ENCODE measurements around the gene RRP1.
A peak's percentile ranks its signal among the peaks of the same experiment; 100 is the strongest.

The RRP1 gene

DNA sequence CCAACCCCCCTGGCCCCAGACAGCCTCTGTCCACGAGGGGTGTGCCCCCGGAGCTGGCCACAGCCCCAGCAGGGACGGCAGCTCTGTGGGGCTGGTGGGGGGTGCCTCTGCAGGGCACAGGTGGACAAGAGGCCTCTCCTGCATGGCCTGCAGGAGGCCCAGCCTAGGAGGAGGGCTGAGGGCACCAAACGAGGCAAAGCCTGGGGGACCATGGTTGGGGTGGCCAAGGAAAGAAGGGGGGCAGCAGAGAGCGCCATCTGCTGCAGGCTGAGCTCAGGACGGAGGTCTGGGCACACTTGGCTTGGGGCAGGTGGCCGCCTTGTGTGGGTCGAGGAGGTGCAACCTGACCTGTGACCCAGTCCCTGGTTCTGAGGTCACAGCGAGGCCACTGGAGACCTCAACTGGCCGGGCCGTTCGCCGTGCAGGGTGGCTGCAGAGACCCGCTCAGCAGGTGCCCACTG, 27.3 kb downstream of the RRP1 start:
- TF ChIP-seq, protein P1, sequence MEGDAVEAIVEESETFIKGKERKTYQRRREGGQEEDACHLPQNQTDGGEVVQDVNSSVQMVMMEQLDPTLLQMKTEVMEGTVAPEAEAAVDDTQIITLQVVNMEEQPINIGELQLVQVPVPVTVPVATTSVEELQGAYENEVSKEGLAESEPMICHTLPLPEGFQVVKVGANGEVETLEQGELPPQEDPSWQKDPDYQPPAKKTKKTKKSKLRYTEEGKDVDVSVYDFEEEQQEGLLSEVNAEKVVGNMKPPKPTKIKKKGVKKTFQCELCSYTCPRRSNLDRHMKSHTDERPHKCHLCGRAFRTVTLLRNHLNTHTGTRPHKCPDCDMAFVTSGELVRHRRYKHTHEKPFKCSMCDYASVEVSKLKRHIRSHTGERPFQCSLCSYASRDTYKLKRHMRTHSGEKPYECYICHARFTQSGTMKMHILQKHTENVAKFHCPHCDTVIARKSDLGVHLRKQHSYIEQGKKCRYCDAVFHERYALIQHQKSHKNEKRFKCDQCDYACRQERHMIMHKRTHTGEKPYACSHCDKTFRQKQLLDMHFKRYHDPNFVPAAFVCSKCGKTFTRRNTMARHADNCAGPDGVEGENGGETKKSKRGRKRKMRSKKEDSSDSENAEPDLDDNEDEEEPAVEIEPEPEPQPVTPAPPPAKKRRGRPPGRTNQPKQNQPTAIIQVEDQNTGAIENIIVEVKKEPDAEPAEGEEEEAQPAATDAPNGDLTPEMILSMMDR (conservative IDR thresholded peaks at IDR 0.05; ENCODE audit: low read depth, low read length), result peak; percentile 10; the same call in 1 of the 2 replicates
- no peaks in the 10 kb centered on the region for H3K27me3 ChIP-seq (ENCODE audit: insufficient read depth, low read depth)
- H3K79me2 ChIP-seq (ENCODE audit: insufficient read depth, low read depth), result no peaks in the 10 kb centered on the region
- H4K20me1 ChIP-seq (ENCODE audit: insufficient read depth), result no peaks in the 10 kb centered on the region
- no peaks in the 10 kb centered on the region for H3K36me3 ChIP-seq (ENCODE audit: insufficient read depth)
- no peak overlapping the region for H3K4me3 ChIP-seq (IDR thresholded peaks at IDR 0.05; ENCODE audit: insufficient read depth, low read depth, low read length)
- H3K9ac ChIP-seq, result no peak overlapping the region
- no peak overlapping the region for H3K4me2 ChIP-seq
- H3K27ac ChIP-seq, result no peak overlapping the region
- no peaks in the 10 kb centered on the region for H3K4me1 ChIP-seq (ENCODE audit: low read depth, poor library complexity, severe bottlenecking)
- no peak overlapping the region for H2AFZ ChIP-seq (ENCODE audit: low read depth)

DNA sequence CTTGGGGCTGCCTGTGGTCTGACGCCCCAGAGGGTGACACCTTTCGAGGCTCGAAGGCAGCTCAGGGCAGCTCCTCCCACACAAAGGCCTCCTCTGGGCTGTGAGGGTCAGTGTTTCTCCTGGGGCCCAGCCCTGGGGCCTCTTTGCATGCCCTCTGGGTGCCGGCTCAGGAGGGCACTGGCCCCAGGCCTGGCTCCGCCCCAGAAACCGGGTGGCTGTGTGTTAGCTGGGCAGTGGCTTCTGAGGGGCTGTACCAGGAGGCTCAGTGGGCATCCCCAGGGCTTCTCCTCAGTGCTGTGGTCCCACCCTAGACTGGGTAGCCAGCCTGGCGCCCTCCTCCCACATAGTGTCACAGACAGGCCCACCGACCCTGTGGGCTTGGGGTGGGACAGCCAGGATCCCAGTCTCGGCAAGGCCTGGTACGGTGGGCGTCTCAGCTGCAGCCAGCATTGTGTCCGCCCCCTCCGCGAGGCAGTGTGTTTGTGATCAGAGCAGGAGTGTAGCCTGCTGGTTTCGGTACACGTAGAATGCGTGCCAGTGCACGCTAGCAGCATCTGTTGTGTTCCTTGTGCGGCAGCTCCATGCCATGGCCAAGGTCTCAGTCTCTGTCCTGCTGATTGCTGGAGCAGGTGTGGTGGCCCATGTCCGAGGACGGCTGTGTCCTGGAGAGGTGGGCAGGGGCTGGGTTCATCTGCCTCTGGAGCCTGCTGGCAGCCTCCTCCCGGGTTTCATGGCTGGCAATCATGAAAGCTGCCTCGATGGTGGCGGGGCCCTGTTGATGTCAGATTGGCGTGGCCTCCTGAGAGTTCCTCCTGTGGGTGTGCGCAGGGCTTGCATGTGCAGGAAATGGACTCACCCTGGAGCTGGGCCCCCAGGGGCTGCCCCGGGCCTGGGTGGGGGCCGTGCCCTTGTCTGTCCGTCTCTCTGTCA, 28.0 kb downstream of the RRP1 start:
- Histone ChIP-seq H3K4me2 (no peak overlapping the region), H3K9ac (no peak overlapping the region), H3K27ac (no peak overlapping the region)

DNA sequence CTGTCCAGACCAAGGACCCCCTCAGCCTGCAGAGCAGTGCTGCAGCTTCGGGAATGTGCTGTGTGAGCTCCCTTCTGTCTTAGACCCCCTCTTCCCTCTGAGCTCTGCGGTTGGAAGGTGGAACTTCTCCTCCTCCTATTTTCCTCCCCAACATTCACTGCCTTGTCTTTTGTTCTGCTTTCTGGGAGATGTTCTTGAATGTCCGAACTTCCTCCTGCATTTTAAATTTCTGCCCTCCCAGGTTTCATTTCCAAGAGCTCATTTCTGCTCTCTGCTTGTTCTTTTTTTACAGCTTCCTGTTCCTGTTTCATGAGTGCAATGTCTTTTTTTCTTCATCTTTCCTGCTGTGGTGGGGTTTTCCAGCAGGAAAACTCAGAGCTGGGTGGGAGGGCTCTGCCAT, 29.3 kb downstream of the RRP1 start:
- no peaks in the 10 kb centered on the region for H3K4me1 ChIP-seq (ENCODE audit: low read depth, poor library complexity, severe bottlenecking)
- H3K4me2 ChIP-seq, result no peak overlapping the region
- H2AFZ ChIP-seq (ENCODE audit: low read depth), result no peak overlapping the region
- no peaks in the 10 kb centered on the region for H3K79me2 ChIP-seq (ENCODE audit: insufficient read depth, low read depth)
- H3K36me3 ChIP-seq (ENCODE audit: insufficient read depth), result no peaks in the 10 kb centered on the region
- TF ChIP-seq, protein P1 (conservative IDR thresholded peaks at IDR 0.05; ENCODE audit: low read depth, low read length), result no peak
- no peaks in the 10 kb centered on the region for H4K20me1 ChIP-seq (ENCODE audit: insufficient read depth)
- no peak overlapping the region for H3K27ac ChIP-seq
- H3K4me3 ChIP-seq (IDR thresholded peaks at IDR 0.05; ENCODE audit: insufficient read depth, low read depth, low read length), result no peak overlapping the region
- H3K27me3 ChIP-seq (ENCODE audit: insufficient read depth, low read depth), result no peaks in the 10 kb centered on the region
- H3K9ac ChIP-seq, result no peak overlapping the region

More for the DNA sequence above, 28.0 kb downstream of the RRP1 start:
- Histone ChIP-seq H3K4me3 (IDR thresholded peaks at IDR 0.05; ENCODE audit: insufficient read depth, low read depth, low read length) (no peak overlapping the region), H3K27me3 (ENCODE audit: insufficient read depth, low read depth) (no peaks in the 10 kb centered on the region), H3K79me2 (ENCODE audit: insufficient read depth, low read depth) (no peaks in the 10 kb centered on the region), H3K4me1 (ENCODE audit: low read depth, poor library complexity, severe bottlenecking) (no peaks in the 10 kb centered on the region), H3K36me3 (ENCODE audit: insufficient read depth) (no peaks in the 10 kb centered on the region), H4K20me1 (ENCODE audit: insufficient read depth) (no peaks in the 10 kb centered on the region), H2AFZ (ENCODE audit: low read depth) (no peak overlapping the region)
- TF ChIP-seq, protein P1 (conservative IDR thresholded peaks at IDR 0.05; ENCODE audit: low read depth, low read length), result no peak

DNA sequence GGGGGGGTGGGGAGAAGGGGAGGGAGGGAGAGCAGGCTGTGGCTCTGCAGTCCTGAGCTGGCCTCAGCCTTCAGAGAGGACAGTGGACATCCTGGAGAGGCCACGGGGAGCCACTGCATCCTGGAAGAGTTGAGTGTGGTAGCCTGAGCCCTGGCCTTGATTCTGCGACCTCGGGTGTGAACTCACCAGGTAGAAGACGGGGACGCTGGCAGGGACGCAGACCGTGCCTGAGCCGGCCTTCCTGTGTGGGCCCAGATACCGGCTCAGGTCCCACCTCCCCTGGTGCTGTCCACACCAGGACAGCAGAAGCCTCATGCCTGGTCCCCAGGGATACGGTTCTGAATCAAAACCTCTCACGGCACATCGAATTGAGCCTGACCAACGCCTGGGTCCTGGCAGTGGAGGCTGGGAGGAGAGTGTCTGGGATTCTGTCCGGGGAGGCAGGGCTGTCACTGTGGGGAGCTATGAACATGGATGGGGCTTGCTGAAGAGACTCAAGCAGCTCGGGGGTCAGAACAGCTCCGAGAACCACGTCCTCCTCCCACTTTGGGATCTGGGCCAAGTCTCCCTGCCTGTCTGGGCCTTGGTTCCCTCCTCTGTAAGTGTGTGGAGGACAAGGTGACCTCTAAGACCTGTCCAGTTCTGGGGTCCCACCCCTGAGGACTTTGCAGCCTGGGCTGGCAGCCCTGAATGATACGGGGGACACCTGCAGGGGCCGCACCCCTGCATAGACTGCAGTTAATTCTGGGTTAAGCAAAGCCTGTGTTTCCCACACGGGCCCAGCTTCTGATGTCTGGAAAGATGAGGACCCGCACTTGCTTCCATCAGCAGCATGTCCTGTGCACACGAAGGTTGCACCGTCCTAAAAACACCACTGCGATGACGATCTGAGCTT, 30.4 kb downstream of the RRP1 start:
- H3K9ac ChIP-seq, result no peak overlapping the region
- no peak overlapping the region for H2AFZ ChIP-seq (ENCODE audit: low read depth)
- H3K27ac ChIP-seq, result no peak overlapping the region
- H3K4me2 ChIP-seq, result no peak overlapping the region
- H3K36me3 ChIP-seq (ENCODE audit: insufficient read depth), result no peaks in the 10 kb centered on the region
- no peaks in the 10 kb centered on the region for H3K4me1 ChIP-seq (ENCODE audit: low read depth, poor library complexity, severe bottlenecking)
- H3K4me3 ChIP-seq (IDR thresholded peaks at IDR 0.05; ENCODE audit: insufficient read depth, low read depth, low read length), result no peak overlapping the region
- TF ChIP-seq, protein P1 (conservative IDR thresholded peaks at IDR 0.05; ENCODE audit: low read depth, low read length), result no peak
- no peaks in the 10 kb centered on the region for H4K20me1 ChIP-seq (ENCODE audit: insufficient read depth)
- no peaks in the 10 kb centered on the region for H3K79me2 ChIP-seq (ENCODE audit: insufficient read depth, low read depth)
- H3K27me3 ChIP-seq (ENCODE audit: insufficient read depth, low read depth), result no peaks in the 10 kb centered on the region

Measured in KMS-11 (cell line).